ENCODE results near the gene TANC1. TPM values are rescaled to one million over a fixed set of nuclear protein-coding genes. Genes with fewer than 3 reads are reported as not detected.
"Not testable (repeated sequence)": the region's sequence is repeated elsewhere in the genome, so short reads cannot be mapped to it uniquely, and the experiment has no call there.

TANC1 gene
- total RNA-seq, 2 donors from 2014 or later: 35.1 to 44.5 TPM

DNA sequence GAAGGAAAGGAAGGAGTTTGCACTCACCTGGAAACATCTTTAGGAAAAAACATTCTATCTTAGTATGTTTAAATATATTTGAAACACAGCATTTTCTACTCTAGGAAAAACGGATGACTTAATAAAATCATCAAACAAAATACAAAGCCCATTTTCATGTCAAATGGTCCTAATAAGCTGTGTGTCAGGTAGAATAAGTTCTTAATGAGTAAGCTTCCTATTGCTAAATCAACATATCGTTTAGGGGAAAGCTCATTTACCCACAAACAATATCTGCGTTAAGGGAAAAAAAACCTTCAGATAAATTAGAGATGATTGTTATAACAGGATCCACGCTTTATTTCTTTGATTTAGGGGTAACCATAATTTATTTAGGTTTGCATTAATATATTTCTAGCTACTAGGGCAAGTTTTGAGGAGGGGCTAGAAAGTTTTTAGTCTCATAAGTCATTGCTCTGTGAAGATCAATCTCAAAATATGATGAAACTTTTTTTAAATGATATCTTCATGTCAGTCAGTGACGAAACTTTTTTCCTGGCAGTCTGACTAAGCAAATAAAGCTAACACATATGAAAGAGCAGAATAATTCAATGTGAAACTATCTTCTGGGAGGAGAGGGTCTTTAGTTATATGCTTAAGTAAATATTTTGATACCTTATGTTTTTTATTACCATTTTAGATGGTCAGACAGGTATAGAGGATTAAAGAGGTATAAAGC lies 170.9 kb downstream of the TANC1 start:
- intact Hi-C loops (cut with DNase I): no loop called here

DNA sequence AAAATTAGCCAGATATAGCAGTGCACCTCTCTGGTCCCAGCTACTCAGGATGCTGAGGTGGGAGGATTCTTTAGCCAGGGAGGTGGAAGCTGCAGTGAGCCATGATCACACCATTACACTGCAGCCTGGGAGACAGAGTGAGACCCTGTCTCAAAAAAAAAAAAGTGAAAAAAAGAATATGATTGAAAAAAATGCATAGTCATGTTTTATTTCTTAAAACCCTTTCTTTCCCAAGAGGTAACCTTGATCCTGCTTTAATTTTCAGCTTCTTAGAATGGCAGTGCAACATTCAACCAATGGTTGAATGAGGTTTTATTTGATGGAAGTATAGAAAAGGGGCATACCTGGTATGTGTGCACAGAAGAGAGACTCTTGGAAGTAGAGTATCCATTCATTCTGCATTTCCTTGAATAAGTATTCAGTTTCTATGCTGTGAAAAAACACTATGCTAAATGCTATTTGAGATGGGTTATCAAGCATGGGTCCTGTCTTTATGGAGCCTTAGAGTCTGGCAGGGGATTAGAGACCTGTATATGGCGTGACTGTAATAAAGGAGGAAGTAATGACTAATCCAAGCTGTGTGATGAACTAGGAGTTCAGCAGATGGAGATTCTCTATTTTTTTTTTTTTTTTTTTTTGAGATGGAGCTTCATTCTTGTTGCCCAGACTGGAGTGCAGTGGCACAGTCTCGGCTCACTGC lies 171.8 kb downstream of the TANC1 start:
- intact Hi-C loops (cut with DNase I): no loop called here
- DNase-seq (ENCODE audit: low spot score): no peak

More for the DNA sequence above, 170.9 kb downstream of the TANC1 start:
- no peak for DNase-seq (ENCODE audit: low spot score)

DNA sequence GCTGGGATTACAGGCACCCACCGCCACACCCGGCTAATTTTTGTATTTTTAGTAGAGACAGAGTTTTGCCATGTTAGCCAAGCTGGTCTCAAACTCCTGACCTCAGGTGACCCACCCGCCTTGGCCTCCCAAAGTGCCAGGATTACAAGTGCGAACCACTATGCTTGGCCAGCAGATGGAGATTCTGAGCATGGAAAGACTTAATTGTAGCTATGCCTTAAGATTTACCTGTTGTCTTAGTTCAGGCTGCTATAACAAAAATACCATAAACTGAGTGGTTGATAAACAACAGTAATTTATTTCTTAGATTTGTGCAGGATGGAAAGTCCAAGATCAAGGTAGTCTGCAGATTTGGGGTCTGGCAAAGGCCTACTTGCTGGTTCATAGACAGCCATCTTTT lies 172.4 kb downstream of the TANC1 start:
- intact Hi-C loops (cut with DNase I); DNase-seq (ENCODE audit: low spot score): not testable (repeated sequence)

DNA sequence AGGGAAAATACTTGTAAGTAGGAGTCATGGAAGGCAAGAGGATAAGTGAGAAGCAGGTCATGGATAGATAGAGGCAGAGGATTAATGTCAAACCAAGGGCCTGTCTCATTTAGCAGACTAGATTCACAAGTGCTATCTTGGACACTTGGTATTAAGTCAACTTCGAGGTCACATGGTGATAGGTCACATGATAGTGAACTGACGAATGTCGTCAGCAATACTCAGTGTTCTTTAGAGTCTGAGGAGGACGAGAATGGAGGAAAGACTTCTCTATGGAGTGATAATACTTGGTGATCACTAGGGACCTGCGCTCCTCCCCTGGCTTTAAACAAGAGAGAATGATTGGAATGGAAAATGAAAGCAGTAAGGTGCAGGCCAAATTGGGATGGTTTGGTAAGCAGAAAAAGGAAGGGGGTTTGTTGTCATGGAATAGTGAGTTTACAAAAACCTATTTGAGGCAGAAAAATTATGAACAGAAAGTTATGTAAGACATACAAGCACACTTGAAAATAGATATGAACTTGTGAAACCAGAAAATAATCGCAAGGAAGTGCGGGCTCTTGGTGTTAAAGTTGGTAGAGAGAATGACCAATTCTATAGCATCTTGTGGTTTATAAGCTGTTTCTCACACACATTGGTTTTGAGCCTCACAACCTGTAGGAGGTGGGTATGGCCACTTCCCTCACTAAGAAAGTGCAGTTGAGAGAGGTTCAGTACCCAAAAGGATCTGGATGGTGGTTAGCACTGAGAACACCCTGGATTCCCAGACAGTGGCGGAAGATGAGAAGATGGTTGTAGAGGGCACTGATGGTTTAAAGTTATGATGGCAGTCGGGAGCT lies 176.6 kb downstream of the TANC1 start:
- intact Hi-C loops (cut with DNase I): no loop called here
- no peak for DNase-seq (ENCODE audit: low spot score)

DNA sequence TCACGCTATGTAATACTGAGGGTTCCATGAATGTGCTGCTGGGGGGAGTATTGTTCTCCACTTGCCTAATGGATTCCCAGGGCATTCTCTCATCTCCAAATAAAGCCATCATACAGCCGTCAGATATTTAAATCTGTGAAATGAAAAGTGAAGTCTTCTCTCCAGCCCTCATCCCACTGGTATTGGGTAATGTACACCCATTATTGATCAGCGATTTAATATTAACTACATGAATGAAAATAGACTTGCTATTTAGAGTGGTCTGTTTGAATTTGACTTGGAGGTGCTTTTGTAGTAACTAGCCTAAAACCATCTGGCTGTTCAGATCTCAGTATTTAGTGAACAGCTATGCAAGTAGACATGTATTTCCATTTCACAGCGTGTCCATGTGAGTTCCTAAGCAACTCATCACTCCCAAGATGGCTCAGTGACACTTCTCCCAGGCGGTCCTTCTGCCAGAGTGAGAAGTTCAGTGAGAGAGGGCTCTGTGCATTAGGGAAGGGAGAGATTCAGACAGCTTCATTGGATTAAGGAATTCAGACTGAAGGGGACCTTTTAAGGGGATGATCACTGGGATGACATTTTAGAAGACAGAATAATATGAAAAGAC lies 177.4 kb downstream of the TANC1 start:
- DNase-seq (ENCODE audit: low spot score): no peak
- intact Hi-C loops (cut with DNase I): no loop called here

DNA sequence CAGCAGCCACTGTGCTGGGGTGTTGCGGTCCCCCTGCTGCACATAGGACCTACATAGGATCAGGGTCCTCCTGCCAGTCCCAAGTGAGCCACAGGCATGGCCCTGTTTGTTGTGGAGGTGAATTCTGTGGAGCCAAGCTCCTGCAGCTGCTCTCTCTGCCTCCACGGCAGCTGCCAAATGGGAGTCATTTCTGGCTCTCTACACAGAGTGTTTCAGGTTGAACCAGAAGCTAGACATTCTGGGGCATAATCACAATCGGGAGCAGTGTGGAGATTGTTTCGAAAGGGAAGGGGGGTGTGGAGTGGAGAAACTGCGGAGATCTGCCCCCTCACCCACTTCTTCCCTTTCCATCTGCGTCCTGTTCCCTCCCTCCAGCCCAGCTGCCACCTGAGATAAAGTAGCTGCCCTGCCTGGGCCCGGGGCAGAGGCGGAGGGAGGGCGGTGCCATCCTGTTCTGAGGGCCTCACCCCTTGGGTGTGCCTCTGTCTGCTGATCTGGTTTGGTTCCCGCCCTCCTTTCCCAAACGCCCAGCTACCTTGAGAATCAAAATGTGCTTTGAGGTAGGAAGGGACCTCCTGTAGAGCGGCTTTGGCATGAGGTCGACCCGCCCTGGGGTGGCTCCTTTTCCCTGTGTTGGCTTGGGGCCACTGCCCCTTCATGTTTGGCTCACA lies 178.7 kb downstream of the TANC1 start:
- no peak for DNase-seq (ENCODE audit: low spot score)
- intact Hi-C loops (cut with DNase I): no loop called here

DNA sequence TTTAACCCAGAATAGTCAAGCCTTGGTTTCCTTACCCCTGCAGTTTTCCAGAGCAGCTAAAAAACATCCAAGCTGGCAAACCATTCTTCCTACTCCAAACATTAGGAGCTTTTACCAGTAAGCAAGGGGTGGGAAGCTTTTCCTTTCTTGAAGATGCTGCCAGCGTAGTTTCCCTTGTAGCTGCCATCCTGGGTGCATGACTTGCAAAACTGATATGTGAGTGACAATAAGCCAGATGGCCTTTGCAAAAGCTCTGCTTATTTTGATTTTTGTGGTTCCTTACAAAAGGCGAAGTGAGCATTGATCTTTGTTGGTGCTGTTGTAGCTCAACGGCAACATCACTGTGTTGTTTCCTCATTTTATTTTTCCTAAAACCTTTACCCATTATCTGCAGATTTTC lies 179.2 kb downstream of the TANC1 start:
- intact Hi-C loops (cut with DNase I): no loop called here
- no peak for DNase-seq (ENCODE audit: low spot score)

DNA sequence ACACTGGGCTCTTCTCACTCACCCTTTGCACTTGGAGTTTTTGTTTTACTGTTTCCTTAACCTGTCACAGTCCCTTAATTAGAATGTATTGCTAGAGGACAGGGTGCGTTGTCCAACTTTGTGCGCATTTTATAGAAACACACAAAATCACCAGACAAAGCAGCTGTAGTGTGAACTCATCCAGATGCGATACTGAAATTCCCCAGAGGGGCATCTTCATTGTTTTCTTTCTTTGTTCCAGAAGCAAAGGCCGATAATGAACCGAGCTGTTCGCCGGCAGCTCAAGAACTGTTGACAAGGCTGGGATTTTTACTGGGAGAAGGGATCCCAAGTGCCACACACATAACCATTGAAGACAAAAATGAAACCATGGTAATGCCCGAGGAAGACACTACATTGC lies 180.5 kb downstream of the TANC1 start:
- no peak for DNase-seq (ENCODE audit: low spot score)
- intact Hi-C loops (cut with DNase I): no loop called here

DNA sequence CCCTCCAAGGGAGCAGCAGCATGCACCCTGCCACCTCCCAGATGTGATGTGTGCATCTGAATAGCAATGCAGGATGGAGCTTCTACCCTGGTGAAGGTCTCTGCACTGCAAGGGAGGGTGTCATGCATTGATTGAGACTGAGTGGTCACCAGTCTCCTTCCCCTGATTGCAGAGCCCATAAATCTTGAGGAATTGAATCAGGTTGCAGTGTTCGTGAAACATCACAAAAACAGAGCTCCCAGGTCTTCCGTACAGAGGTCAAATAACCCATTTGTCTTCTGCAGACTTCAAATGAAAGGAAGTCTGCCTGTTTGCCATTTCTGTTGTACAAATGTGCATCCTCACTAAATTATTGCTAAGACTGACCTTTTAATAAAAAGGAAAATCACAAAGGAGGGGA lies 181.3 kb downstream of the TANC1 start:
- no peak for DNase-seq (ENCODE audit: low spot score)
- intact Hi-C loops (cut with DNase I): no loop called here

DNA sequence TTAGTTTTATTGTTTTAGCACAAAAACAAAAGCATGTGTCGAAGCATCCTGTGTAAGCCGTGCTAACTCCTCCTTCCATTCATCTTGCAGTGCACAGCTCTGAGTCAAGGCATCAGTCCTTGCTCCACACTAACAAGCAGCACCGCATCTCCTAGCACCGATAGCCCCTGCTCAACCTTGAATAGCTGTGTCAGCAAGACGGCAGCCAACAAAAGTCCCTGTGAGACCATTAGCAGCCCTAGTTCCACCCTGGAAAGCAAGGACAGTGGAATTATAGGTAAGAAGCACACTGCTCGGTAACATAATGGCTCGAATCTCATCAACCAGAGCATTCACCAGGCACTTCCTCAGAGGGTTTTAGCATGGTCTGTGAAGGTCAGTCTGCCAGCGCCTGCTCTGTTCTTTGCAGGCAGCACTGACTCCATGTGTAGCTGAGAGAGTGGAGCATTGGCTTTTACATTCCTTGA lies 181.9 kb downstream of the TANC1 start:
- intact Hi-C loops (cut with DNase I): no loop called here
- DNase-seq (ENCODE audit: low spot score): no peak

DNA sequence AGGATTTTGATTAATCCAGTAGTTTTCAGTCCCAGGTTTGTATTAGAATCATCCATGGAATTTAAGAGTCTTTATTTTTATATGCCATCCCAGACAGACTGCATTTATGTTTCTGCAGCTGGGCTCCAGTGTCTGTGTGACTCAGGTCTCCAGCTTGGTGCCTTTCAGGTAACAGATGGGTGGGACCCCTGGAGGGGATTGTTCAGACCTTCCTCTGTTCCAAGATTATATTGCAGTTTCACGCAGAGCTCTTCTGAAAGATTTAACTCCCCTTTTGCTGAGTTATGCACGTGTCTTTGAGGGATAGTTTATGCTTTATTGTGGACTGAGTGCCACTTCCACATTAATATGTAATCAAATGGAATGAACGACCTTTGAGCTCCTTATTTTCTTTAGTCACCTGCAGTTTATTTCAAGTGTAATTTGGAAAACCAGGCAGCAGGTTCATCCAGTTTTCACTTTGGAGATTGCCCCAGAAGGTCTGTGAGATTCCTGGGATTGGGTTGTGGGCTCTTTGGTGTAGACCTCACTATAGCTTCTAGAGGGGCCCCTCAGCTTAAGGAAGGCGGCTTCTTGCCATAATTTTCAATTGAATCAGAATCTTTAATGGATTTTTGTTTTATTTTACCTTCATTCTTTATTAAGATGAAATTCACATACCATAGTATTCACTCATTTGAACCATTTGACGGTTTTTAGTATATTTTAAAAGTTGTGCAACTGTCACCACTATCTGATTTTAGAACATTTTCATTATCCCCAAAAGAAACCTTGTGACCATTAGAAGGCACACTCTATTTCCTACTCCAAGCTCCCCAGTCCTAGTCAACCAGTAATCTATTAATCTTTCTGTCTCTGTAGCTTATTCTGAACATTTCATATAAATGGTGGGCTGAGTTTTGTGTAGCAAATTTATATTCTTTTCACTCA lies 183.0 kb downstream of the TANC1 start:
- intact Hi-C loops (cut with DNase I): no loop called here
- no peak for DNase-seq (ENCODE audit: low spot score)

DNA sequence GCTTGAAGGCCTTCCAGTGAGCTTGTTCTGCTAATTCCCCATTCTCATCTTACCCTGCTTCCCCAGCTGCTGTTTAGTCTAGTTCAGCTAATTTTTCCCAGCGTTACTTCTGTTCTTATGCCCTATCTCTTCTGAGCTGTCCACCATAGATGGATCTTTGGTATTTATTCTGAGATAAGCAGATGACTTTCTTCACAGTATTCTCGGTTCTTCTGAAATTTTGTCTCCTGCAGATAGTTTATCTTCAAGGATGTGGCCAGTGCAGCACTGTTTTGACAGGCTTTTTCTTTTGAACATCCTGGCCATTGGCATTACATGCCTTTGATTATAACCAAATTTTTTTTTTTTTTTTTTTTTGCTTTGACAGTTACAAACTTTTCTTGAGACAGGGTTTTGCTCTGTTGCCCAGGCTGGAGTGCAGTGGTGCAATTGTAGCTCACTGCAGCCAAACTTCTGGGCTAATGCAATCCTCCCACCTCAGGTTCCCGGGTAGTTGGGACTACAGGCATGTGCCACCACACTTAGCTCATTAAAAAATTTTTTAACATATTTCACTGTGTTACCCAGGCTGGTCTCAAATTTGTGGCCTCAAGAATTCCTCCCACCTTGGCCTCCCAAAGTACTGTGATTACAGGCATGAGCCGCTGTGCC lies 183.8 kb downstream of the TANC1 start:
- DNase-seq (ENCODE audit: low spot score): no peak
- intact Hi-C loops (cut with DNase I): no loop called here

DNA sequence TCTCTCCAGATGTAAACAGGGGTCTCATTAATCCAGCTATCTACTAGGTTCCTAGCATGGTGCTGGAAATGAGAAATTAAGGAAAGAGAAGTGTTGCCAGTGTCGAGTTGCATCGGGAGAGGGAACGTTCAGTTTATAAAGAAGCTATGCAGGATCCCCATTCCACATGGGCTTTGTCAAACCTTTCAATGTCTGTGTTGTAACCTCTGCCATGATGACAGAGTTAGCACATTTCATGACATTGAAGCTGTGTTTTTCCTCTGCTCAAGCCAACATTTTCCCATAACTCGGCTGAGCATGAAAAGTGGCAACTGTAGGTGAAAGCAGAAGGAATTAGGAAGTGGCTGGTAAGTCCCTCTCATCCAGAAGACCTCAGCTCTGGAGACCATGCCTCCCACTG lies 184.6 kb downstream of the TANC1 start:
- intact Hi-C loops (cut with DNase I): no loop called here
- DNase-seq (ENCODE audit: low spot score): no peak

DNA sequence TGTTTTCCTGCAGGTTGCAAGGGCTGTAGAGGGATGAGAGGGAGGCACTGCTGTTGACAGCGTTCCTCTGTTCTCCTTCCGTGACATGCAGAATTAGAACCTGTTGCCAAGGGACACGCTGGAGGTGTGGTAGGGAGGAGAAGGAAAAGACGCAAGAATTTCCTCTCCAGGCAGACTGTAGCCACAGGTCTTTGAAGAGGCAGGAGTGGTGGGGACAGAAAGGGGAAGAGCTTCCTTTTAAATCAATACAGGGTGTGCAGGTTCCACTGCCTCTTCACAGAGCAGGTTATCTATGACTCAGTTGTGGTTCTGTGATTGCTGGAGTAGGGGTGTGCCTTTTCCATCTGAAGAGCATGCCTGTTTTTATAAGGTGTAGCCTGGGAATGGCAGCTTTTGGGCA lies 185.0 kb downstream of the TANC1 start:
- intact Hi-C loops (cut with DNase I): no loop called here
- DNase-seq (ENCODE audit: low spot score): no peak

DNA sequence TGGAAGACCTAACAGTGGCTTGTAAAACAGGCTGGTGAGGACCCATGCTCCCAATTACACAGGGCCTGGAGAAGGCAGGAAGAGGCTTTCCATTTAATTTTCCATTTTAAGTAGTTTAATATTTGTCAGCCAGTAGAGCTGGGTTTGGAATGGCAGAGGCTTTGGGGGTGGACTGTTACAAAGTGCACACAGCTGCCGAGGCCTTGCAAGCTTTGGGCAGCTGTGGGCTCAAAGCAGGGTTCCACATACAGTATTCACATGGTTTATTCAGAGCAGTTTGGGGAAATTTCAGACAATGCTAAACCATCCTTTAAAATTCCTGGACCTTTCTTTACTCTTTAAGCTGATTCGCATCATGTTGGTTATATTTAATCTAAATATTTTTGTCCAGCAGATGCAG lies 185.5 kb downstream of the TANC1 start:
- intact Hi-C loops (cut with DNase I): no loop called here
- no peak for DNase-seq (ENCODE audit: low spot score)

DNA sequence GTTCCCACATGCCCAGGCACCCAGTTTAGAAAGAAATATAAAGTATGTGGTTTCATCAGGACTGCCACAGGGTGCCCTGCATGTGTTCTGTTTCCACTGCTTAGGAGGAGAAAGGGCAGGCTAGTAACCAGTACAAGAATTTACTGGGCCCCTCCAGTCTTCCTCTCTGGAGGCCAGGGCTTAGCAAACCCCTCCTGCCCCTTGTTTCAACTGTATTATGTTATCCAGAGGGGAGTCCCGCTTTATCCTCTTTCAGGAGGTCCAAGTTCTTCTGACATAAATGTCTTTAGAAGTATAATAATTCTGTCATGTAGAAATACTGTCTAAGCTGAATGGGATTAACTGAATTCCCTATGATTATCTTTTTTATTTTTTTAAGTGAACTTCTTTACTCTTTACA lies 185.9 kb downstream of the TANC1 start:
- intact Hi-C loops (cut with DNase I): no loop called here
- no peak for DNase-seq (ENCODE audit: low spot score)

DNA sequence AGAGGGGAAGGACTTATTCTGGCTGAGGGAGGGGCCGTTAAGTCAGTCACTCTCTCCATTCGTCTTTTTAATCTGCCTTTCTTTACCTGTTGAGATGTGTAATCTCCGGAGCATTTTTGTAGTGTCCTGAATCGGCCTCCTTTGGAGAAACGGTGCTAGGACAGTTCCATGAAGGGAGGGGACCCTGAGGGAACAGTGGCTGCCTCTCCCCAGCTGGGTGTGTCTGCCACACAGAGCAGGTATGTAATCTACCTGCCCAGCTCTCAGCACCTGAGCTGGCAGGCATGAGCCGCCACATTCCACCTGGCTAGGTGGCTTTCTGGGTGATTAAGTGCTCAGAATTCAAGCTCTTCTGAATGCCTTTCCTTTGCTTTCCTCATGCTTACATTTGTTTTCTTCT lies 186.9 kb downstream of the TANC1 start:
- intact Hi-C loops (cut with DNase I): no loop called here
- no peak for DNase-seq (ENCODE audit: low spot score)

DNA sequence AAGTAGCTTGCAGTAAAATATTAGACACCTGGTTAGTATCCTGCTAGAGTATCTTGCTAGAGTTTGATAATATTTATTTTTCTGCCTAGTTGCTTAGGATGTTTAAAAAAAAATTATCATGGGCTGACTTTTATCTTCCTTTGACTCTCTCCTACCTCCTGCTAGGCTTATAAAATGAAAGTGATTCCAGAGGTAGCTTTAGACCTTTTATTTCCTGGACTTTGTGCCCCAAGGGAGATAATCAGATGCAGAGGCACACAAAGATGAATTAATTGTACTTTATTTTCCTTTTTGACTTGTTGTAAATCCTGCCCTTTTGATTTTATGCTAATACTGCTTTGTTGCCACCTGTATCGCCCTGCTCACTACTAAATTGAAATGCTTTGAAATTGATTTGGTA lies 187.4 kb downstream of the TANC1 start:
- DNase-seq (ENCODE audit: low spot score): no peak
- intact Hi-C loops (cut with DNase I): no loop called here

All from posterior vena cava (tissue), 2 donors.